ENCODE data around the gene PRR9. TPM values are rescaled to one million over a fixed set of nuclear protein-coding genes. Genes with fewer than 3 reads are reported as not detected.

The PRR9 gene
- total and polyA plus RNA-seq, 8 donors = not detected

GRCh38 chr1:153245466-153245865 lies 28.1 kb downstream of the PRR9 start:
- intact Hi-C loops (cut with DNase I; ENCODE audit: low total_unique reads) = no loop called here
- WGBS, 5 donors = 86 to 100% (median 90%) methylated on average over 2 to 4 of the region's 4 CpGs

GRCh38 chr1:153246018-153246417 lies 28.6 kb downstream of the PRR9 start:
- peaks cover 0 to 42% (median 0%) of the 10 kb centered on the region in 3 donors for H3K27me3 ChIP-seq
- intact Hi-C loops (cut with DNase I; ENCODE audit: low total_unique reads) = no loop called here
- TF ChIP-seq EP300 (IDR thresholded peaks at IDR 0.05) (no peak), CTCF (IDR thresholded peaks at IDR 0.05) (no peak), POLR2AphosphoS5 (IDR thresholded peaks at IDR 0.05) (no peak), POLR2A (IDR thresholded peaks at IDR 0.05) (no peak)
- H3K27ac ChIP-seq = no peak overlapping the region
- DNase-seq = no peak
- no peaks in the 10 kb centered on the region for H3K9me3 ChIP-seq
- H3K36me3 ChIP-seq = no peaks in the 10 kb centered on the region
- H3K4me1 ChIP-seq = no peaks in the 10 kb centered on the region
- no peak overlapping the region for H3K4me3 ChIP-seq
- WGBS, 5 donors = 67 to 91% (median 85%) methylated on average over 1 of the region's 1 CpG

More at GRCh38 chr1:153245466-153245865, 28.1 kb downstream of the PRR9 start:
- Histone ChIP-seq H3K27ac (no peak overlapping the region), H3K36me3 (no peaks in the 10 kb centered on the region), H3K9me3 (no peaks in the 10 kb centered on the region), H3K4me1 (no peaks in the 10 kb centered on the region), H3K4me3 (no peak overlapping the region), H3K27me3 (peaks cover 0 to 36% (median 0%) of the 10 kb centered on the region in 3 donors)
- no peak for DNase-seq
- no peak for TF ChIP-seq POLR2AphosphoS5 (IDR thresholded peaks at IDR 0.05)
- no peak for TF ChIP-seq EP300 (IDR thresholded peaks at IDR 0.05)
- no peak for TF ChIP-seq CTCF (IDR thresholded peaks at IDR 0.05)
- TF ChIP-seq POLR2A (IDR thresholded peaks at IDR 0.05) = no peak

GRCh38 chr1:153246825-153247224 lies 29.4 kb downstream of the PRR9 start:
- no peak for DNase-seq
- no peaks in the 10 kb centered on the region for H3K4me1 ChIP-seq
- peaks cover 0 to 48% (median 0%) of the 10 kb centered on the region in 3 donors for H3K27me3 ChIP-seq
- intact Hi-C loops (cut with DNase I; ENCODE audit: low total_unique reads) = no loop called here
- 57 to 94% (median 81%) methylated on average over 2 of the region's 2 CpGs for WGBS, 5 donors
- no peaks in the 10 kb centered on the region for H3K36me3 ChIP-seq
- no peak overlapping the region for H3K27ac ChIP-seq
- no peak for TF ChIP-seq EP300 (IDR thresholded peaks at IDR 0.05)
- H3K9me3 ChIP-seq = no peaks in the 10 kb centered on the region
- H3K4me3 ChIP-seq = no peak overlapping the region

GRCh38 chr1:153248176-153248879 lies 30.9 kb downstream of the PRR9 start:
- H3K4me1 ChIP-seq = no peaks in the 10 kb centered on the region
- intact Hi-C loops (cut with DNase I; ENCODE audit: low total_unique reads) = no loop called here
- H3K36me3 ChIP-seq = no peaks in the 10 kb centered on the region
- DNase-seq = peak in 1 of 2 donors; percentile 26
- TF ChIP-seq CTCF (IDR thresholded peaks at IDR 0.05) (no peak), POLR2AphosphoS5 (IDR thresholded peaks at IDR 0.05) (no peak), EP300 (IDR thresholded peaks at IDR 0.05) (no peak), POLR2A (IDR thresholded peaks at IDR 0.05) (no peak)
- no peak overlapping the region for H3K27ac ChIP-seq
- H3K9me3 ChIP-seq = no peaks in the 10 kb centered on the region
- WGBS, 5 donors = 56 to 67% (median 63%) methylated on average over 5 of the region's 5 CpGs
- H3K27me3 ChIP-seq = peaks cover 0 to 48% (median 0%) of the 10 kb centered on the region in 3 donors
- H3K4me3 ChIP-seq = no peak overlapping the region

GRCh38 chr1:153250166-153250565 lies 32.8 kb downstream of the PRR9 start:
- no peak overlapping the region for H3K4me3 ChIP-seq
- H3K9me3 ChIP-seq = no peaks in the 10 kb centered on the region
- no peak for TF ChIP-seq POLR2A (IDR thresholded peaks at IDR 0.05)
- TF ChIP-seq CTCF (IDR thresholded peaks at IDR 0.05) = no peak
- no peak for TF ChIP-seq POLR2AphosphoS5 (IDR thresholded peaks at IDR 0.05)
- TF ChIP-seq EP300 (IDR thresholded peaks at IDR 0.05) = no peak
- H3K27ac ChIP-seq = no peak overlapping the region
- peak in 1 of 2 donors; percentile 54 for DNase-seq
- H3K4me1 ChIP-seq = no peaks in the 10 kb centered on the region
- intact Hi-C loops (cut with DNase I; ENCODE audit: low total_unique reads) = no loop called here
- 46 to 58% (median 53%) methylated on average over 1 of the region's 1 CpG for whole genome bisulfite sequencing, 5 donors
- H3K36me3 ChIP-seq = no peaks in the 10 kb centered on the region
- H3K27me3 ChIP-seq = peaks cover 0 to 50% (median 0%) of the 10 kb centered on the region in 3 donors
